GM13976 (cell line): ENCODE data around the gene TCEAL4.

Source experiments
- DNase-seq: peaks from one replicate; pipeline ENCODE4 v3.0.0; 2012; ENCODE audit warnings: low spot score
- CTCF ChIP-seq: IDR thresholded peaks from 2 replicates; pipeline ENCODE4 v1.5.1; 2012; ENCODE audit warnings: borderline replicate concordance, mild to moderate bottlenecking; ENCODE audit not compliant: insufficient read depth; ENCODE audit errors: extremely low read depth, missing control alignments, control extremely low read depth
- in situ Hi-C: fragments of 300-500 bp; cut with MboI; formaldehyde crosslinking; loops from one replicate; pipeline ENCODE4 v1.12.0; 2022; ENCODE audit warnings: low sequenced_read_pairs, mixed read lengths, inconsistent platforms; ENCODE audit not compliant: unreplicated experiment

TCEAL4 gene

GRCh38 chrX:103610282-103610681 lies 25.0 kb downstream of the TCEAL4 start:
- no peak for DNase-seq
- in situ Hi-C loops, result no loop called here
- no peak for TF ChIP-seq CTCF

GRCh38 chrX:103613362-103613890 lies 28.1 kb downstream of the TCEAL4 start:
- in situ Hi-C loops, result no loop called here
- TF ChIP-seq CTCF, result no peak
- no peak for DNase-seq

GRCh38 chrX:103614999-103615398 lies 29.7 kb downstream of the TCEAL4 start:
- TF ChIP-seq CTCF, result no peak
- in situ Hi-C loops, result no loop called here
- no peak for DNase-seq

- in situ Hi-C loops, result no loop called here
- no peak for TF ChIP-seq CTCF
- DNase-seq, result no peak
These were observed 30.6 kb downstream of the TCEAL4 start for GRCh38 chrX:103615781-103616371.

GRCh38 chrX:103616676-103617186 lies 31.4 kb downstream of the TCEAL4 start:
- in situ Hi-C loops, result no loop called here
- DNase-seq, result no peak

GRCh38 chrX:103624111-103624510 lies 38.8 kb downstream of the TCEAL4 start:
- in situ Hi-C loops, result no loop called here
- no peak for DNase-seq
- TF ChIP-seq CTCF, result no peak

More at GRCh38 chrX:103616676-103617186, 31.4 kb downstream of the TCEAL4 start:
- no peak for TF ChIP-seq CTCF
